H9 (cell line): Measurements from ENCODE around the gene PRELID2. TPM values are rescaled to one million over a fixed set of nuclear protein-coding genes. Genes with fewer than 3 reads are reported as not detected.
A peak's percentile ranks its signal among the peaks of the same experiment; 100 is the strongest.

Experiments used
- DNase-seq: peaks from one replicate; pipeline ENCODE4 v3.0.0-alpha.2; 2017
- H2AFZ ChIP-seq: one replicate; pipeline ENCODE4 v1.6.1; 2013; ENCODE audit warnings: mild to moderate bottlenecking, low read length, control low read depth, moderate library complexity
- H2AK5ac ChIP-seq: 2 replicates; pipeline ENCODE4 v1.6.1; 2013; ENCODE audit warnings: low read length, control low read depth, mixed read lengths; ENCODE audit not compliant: insufficient read length
- H2BK120ac ChIP-seq: one replicate; pipeline ENCODE4 v1.6.1; 2013; ENCODE audit warnings: low read depth, mild to moderate bottlenecking, low read length, control low read depth, inconsistent platforms; ENCODE audit not compliant: poor library complexity, severe bottlenecking
- H2BK12ac ChIP-seq: 2 replicates; pipeline ENCODE4 v1.6.1; 2013; ENCODE audit warnings: low read length, control low read depth, mixed read lengths, low read depth; ENCODE audit not compliant: insufficient read length
- H2BK15ac ChIP-seq: 2 replicates; pipeline ENCODE4 v1.6.1; 2013; ENCODE audit warnings: low read depth, low read length, control low read depth
- H2BK20ac ChIP-seq: one replicate; pipeline ENCODE4 v1.6.1; 2013; ENCODE audit warnings: low read depth, mild to moderate bottlenecking, low read length, control low read depth, inconsistent platforms; ENCODE audit not compliant: poor library complexity, severe bottlenecking
- H2BK5ac ChIP-seq: 2 replicates; pipeline ENCODE4 v1.6.1; 2013; ENCODE audit warnings: low read length, control low read depth, mixed read lengths; ENCODE audit not compliant: insufficient read length
- H3K14ac ChIP-seq: 2 replicates; pipeline ENCODE4 v1.6.1; 2013; ENCODE audit warnings: low read length, control low read depth; ENCODE audit not compliant: insufficient read depth
- H3K18ac ChIP-seq: 2 replicates; pipeline ENCODE4 v1.6.1; 2013; ENCODE audit warnings: low read depth, mild to moderate bottlenecking, mixed read lengths, low read length, control low read depth; ENCODE audit not compliant: insufficient read length
- H3K23ac ChIP-seq: 2 replicates; pipeline ENCODE4 v1.6.1; 2013; ENCODE audit warnings: low read length, control low read depth, mixed read lengths, low read depth; ENCODE audit not compliant: insufficient read length
- H3K23me2 ChIP-seq: 2 replicates; pipeline ENCODE4 v1.6.1; 2013; ENCODE audit warnings: low read depth, mild to moderate bottlenecking, mixed read lengths, low read length, control low read depth; ENCODE audit not compliant: insufficient read length, poor library complexity, severe bottlenecking
- H3K27ac ChIP-seq: 2 replicates; pipeline ENCODE4 v1.5.1; 2013; ENCODE audit warnings: low read length, control low read depth, mixed read lengths, low read depth; ENCODE audit not compliant: insufficient read length
- H3K27me3 ChIP-seq: 2 replicates; pipeline ENCODE4 v1.6.1; 2013; ENCODE audit warnings: low read length, control low read depth, inconsistent platforms; ENCODE audit not compliant: insufficient read depth
- H3K4ac ChIP-seq: 2 replicates; pipeline ENCODE4 v1.6.1; 2013; ENCODE audit warnings: low read depth, mild to moderate bottlenecking, control low read depth, inconsistent platforms, low read length, moderate library complexity
- H3K4me1 ChIP-seq: 2 replicates; pipeline ENCODE4 v1.6.1; 2013; ENCODE audit warnings: low read length, control low read depth, inconsistent platforms; ENCODE audit not compliant: insufficient read depth
- H3K4me2 ChIP-seq: 2 replicates; pipeline ENCODE4 v1.6.1; 2013; ENCODE audit warnings: low read length, control low read depth, mixed read lengths; ENCODE audit not compliant: insufficient read length, insufficient read depth
- H3K56ac ChIP-seq: 2 replicates; pipeline ENCODE4 v1.6.1; 2013; ENCODE audit warnings: low read depth, mild to moderate bottlenecking, mixed read lengths, low read length, control low read depth; ENCODE audit not compliant: insufficient read length
- H3K79me1 ChIP-seq: 2 replicates; pipeline ENCODE4 v1.6.1; 2013; ENCODE audit warnings: low read depth, mild to moderate bottlenecking, moderate library complexity, low read length, control low read depth, inconsistent platforms; ENCODE audit not compliant: insufficient read depth, poor library complexity, severe bottlenecking
- H3K79me2 ChIP-seq: 2 replicates; pipeline ENCODE4 v1.6.1; 2013; ENCODE audit warnings: low read length, control low read depth, inconsistent platforms; ENCODE audit not compliant: insufficient read depth
- H3K9ac ChIP-seq: 2 replicates; pipeline ENCODE4 v1.6.1; 2013; ENCODE audit warnings: low read length, control low read depth, mixed read lengths; ENCODE audit not compliant: insufficient read length; ENCODE audit errors: extremely low read depth
- H3K9me3 ChIP-seq: one replicate; pipeline ENCODE4 v1.6.1; 2013; ENCODE audit warnings: low read depth, low read length, inconsistent platforms; ENCODE audit not compliant: control insufficient read depth
- H3T11ph ChIP-seq: one replicate; pipeline ENCODE4 v1.6.1; 2013; ENCODE audit warnings: mild to moderate bottlenecking, low read length, control low read depth, inconsistent platforms
- H4K20me1 ChIP-seq: one replicate; pipeline ENCODE4 v1.6.1; 2013; ENCODE audit not compliant: control insufficient read depth, insufficient read length, insufficient read depth
- H4K5ac ChIP-seq: 2 replicates; pipeline ENCODE4 v1.6.1; 2013; ENCODE audit warnings: low read depth, mild to moderate bottlenecking, mixed read lengths, low read length, control low read depth; ENCODE audit not compliant: insufficient read length
- H4K8ac ChIP-seq: replicated peaks from 2 replicates; pipeline ENCODE4 v1.6.1; 2013; ENCODE audit warnings: low read length, control low read depth, mixed read lengths, low read depth; ENCODE audit not compliant: insufficient read length
- H4K91ac ChIP-seq: 2 replicates; pipeline ENCODE4 v1.6.1; 2013; ENCODE audit warnings: low read depth, mild to moderate bottlenecking, moderate library complexity, mixed read lengths, low read length, control low read depth; ENCODE audit not compliant: insufficient read length
- H3K27ac Mint-ChIP-seq, 3 experiments: 2 replicates in 2 of 3; 3 replicates in 1 of 3; pipeline ENCODE4 v1.8.0; 2020 to 2021; ENCODE audit warnings: mixed read lengths in 3 of 3, mild to moderate bottlenecking in 1 of 3, moderate library complexity in 1 of 3
- H3K27me3 Mint-ChIP-seq: 2 replicates; pipeline ENCODE4 v1.8.0; 2021; ENCODE audit warnings: low read depth, mild to moderate bottlenecking, moderate library complexity, mixed read lengths
- H3K36me3 Mint-ChIP-seq, 3 experiments: 2 replicates in 2 of 3; 3 replicates in 1 of 3; pipeline ENCODE4 v1.8.0; 2020 to 2021; ENCODE audit warnings: low read depth in 3 of 3, mixed read lengths in 3 of 3; ENCODE audit not compliant: insufficient read depth in 1 of 3
- H3K4me1 Mint-ChIP-seq, 2 experiments: 2 replicates each; pipeline ENCODE4 v1.8.0; 2020; ENCODE audit warnings: mixed read lengths in 2 of 2
- H3K4me3 Mint-ChIP-seq, 2 experiments: 2 replicates in 1 of 2; 3 replicates in 1 of 2; pipeline ENCODE4 v1.8.0; 2020 to 2021; ENCODE audit warnings: mild to moderate bottlenecking in 2 of 2, mixed read lengths in 2 of 2, moderate library complexity in 1 of 2
- H3K9me3 Mint-ChIP-seq, 2 experiments: 2 replicates in 1 of 2; 3 replicates in 1 of 2; pipeline ENCODE4 v1.8.0; 2020; ENCODE audit warnings: mild to moderate bottlenecking in 2 of 2, mixed read lengths in 2 of 2, moderate library complexity in 1 of 2
- CTCF ChIP-seq: fragments of 200-600 bp; sonication (generic); conservative IDR thresholded peaks from 3 replicates; pipeline ENCODE4 v1.8.0; 2021; ENCODE audit warnings: antibody characterized with exemption, mild to moderate bottlenecking
- WGBS: extraction: QIAGEN DNeasy Blood & Tissue Kit; methylation state at CpG from one replicate; pipeline ENCODE4 v1.1.7; 2013; ENCODE audit warnings: missing lambda C conversion rate, low lambda C conversion rate, mixed read lengths; ENCODE audit not compliant: insufficient read length; ENCODE audit errors: extremely low coverage; 5-methylcytosine and 5-hydroxymethylcytosine counted together
- total RNA-seq: library from RNA; stranded (reverse); gene quantifications from 2 replicates; pipeline ENCODE4 v1.2.1, GENCODE V29; 2021

Gene PRELID2
- total RNA-seq, 1 experiment from 2014 or later: 13.2 TPM

- DNase-seq: no peak
- peaks cover 4% of the 10 kb centered on the region for H3K23me2 ChIP-seq
- H3K27ac Mint-ChIP-seq: no peak overlapping the region
- no peak overlapping the region for H3K23ac ChIP-seq
- WGBS: no CpG with 5 or more reads among the region's 18 CpGs
- no peak overlapping the region; the same call in 1 of the 2 replicates for H3K14ac ChIP-seq
- no peak overlapping the region for H3K4ac ChIP-seq
- H3K9me3 Mint-ChIP-seq: no peaks in the 10 kb centered on the region; a peak in 1 of 5 replicates
- H3K27ac ChIP-seq: no peak overlapping the region
- no peak overlapping the region for H2BK12ac ChIP-seq
- peaks cover 22% of the 10 kb centered on the region for H3K27me3 Mint-ChIP-seq
- H3K79me2 ChIP-seq: no peaks in the 10 kb centered on the region
- no peaks in the 10 kb centered on the region for H4K20me1 ChIP-seq
- H3K4me3 Mint-ChIP-seq: peak overlapping the region; percentile 66 to 78
- H3K27me3 ChIP-seq: no peaks in the 10 kb centered on the region; the same call in 1 of the 2 replicates
- no peaks in the 10 kb centered on the region for H3K9me3 ChIP-seq
- H3K4me2 ChIP-seq: peak overlapping the region; percentile 76
- H2AFZ ChIP-seq: peak overlapping the region; percentile 65
- no peak overlapping the region for H4K5ac ChIP-seq
- H3K9ac ChIP-seq: no peak overlapping the region
- no peak for TF ChIP-seq CTCF
- no peak overlapping the region for H4K91ac ChIP-seq
- no peak overlapping the region for H4K8ac ChIP-seq
- H3K79me1 ChIP-seq: no peaks in the 10 kb centered on the region
- H3K4me1 ChIP-seq: no peaks in the 10 kb centered on the region; the same call in 1 of the 2 replicates
- no peak overlapping the region for H2AK5ac ChIP-seq
- H3T11ph ChIP-seq: no peak overlapping the region
- H3K56ac ChIP-seq: no peak overlapping the region
- H2BK5ac ChIP-seq: no peak overlapping the region
- no peak overlapping the region for H2BK15ac ChIP-seq
- H3K4me1 Mint-ChIP-seq: peaks cover 6% of the 10 kb centered on the region in 2 experiments; a peak in 3 of 4 replicates
- H2BK120ac ChIP-seq: no peak overlapping the region
- H3K36me3 Mint-ChIP-seq: no peaks in the 10 kb centered on the region; a peak in 1 of 7 replicates
- no peak overlapping the region for H3K18ac ChIP-seq
- H2BK20ac ChIP-seq: no peak overlapping the region
Measured at GRCh38 chr5:145835848-145836239, 702 bp upstream of the PRELID2 start.
